Measurements from ENCODE around the gene GDF2.

The GDF2 gene

GRCh38 chr10:47354165-47354564 is 31.9 kb downstream of the GDF2 start:
- Histone ChIP-seq H4K12ac (ENCODE audit: low read depth, low read length) (no peak overlapping the region), H3K9me3 (ENCODE audit: insufficient read depth, low read depth, low read length) (no peaks in the 10 kb centered on the region), H3K4me2 (ENCODE audit: low read length) (no peak overlapping the region), H4K8ac (ENCODE audit: low read depth, low read length) (no peak overlapping the region), H2AK5ac (ENCODE audit: low read length) (no peak overlapping the region), H3K4ac (ENCODE audit: low read depth, low read length) (no peak overlapping the region), H2BK5ac (ENCODE audit: low read depth, low read length, poor library complexity) (no peak overlapping the region), H2AFZ (ENCODE audit: insufficient read depth, low read length, poor library complexity) (no peak overlapping the region), H3K79me2 (ENCODE audit: control insufficient read depth, insufficient read depth, low read length, poor library complexity) (no peaks in the 10 kb centered on the region), H3K27ac (ENCODE audit: low read depth, low read length) (no peak overlapping the region), H3K79me1 (ENCODE audit: low read length) (no peaks in the 10 kb centered on the region), H3K36me3 (ENCODE audit: control insufficient read depth in 1 of 2, insufficient read depth in 2 of 2, low read length in 2 of 2) (no peaks in the 10 kb centered on the region), H3K4me1 (ENCODE audit: control insufficient read depth in 1 of 2, insufficient read depth in 2 of 2, low read length in 2 of 2) (no peaks in the 10 kb centered on the region), H3K27me3 (ENCODE audit: insufficient read depth, low read length) (no peaks in the 10 kb centered on the region), H3K4me3 (ENCODE audit: low read depth, low read length) (no peak overlapping the region), H3K18ac (ENCODE audit: low read length) (no peak overlapping the region), H2BK120ac (ENCODE audit: insufficient read depth, low read length, poor library complexity) (no peak overlapping the region), H4K91ac (ENCODE audit: low read depth, low read length) (no peak overlapping the region), H3K23ac (ENCODE audit: low read length) (no peak overlapping the region), H2BK12ac (ENCODE audit: low read length) (no peak overlapping the region), H3K14ac (ENCODE audit: low read length) (no peak overlapping the region), H3K9ac (ENCODE audit: low read length) (no peak overlapping the region)
- WGBS (ENCODE audit: extremely low coverage, insufficient coverage, insufficient read length) = no CpG with 5 or more reads among the region's 4 CpGs
- DNase-seq = no peak

DNA sequence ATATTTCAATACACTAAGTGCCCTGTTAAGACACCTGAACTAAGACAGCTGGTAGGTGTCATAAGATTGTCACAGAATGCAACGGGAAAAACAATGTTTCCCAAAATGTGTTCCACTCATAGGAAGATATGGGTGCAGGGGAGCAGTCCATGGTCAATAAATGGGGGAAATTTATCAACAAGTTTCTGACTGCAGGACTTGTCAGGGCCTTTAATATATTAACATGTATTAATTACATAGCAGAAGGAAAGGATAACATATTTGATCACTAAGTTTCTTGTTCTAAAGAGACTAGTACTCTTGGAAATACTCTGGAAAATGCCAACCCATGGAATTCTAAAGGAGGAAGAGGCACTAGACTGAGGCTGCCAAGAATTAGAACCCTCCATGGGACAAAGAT is 32.6 kb downstream of the GDF2 start:
- Histone ChIP-seq H3K9ac (ENCODE audit: low read length) (no peak overlapping the region), H3K4me2 (ENCODE audit: low read length) (no peak overlapping the region), H3K23ac (ENCODE audit: low read length) (no peak overlapping the region), H3K36me3 (ENCODE audit: control insufficient read depth in 1 of 2, insufficient read depth in 2 of 2, low read length in 2 of 2) (no peaks in the 10 kb centered on the region), H3K79me2 (ENCODE audit: control insufficient read depth, insufficient read depth, low read length, poor library complexity) (no peaks in the 10 kb centered on the region), H3K27me3 (ENCODE audit: insufficient read depth, low read length) (no peaks in the 10 kb centered on the region), H2BK120ac (ENCODE audit: insufficient read depth, low read length, poor library complexity) (no peak overlapping the region), H3K79me1 (ENCODE audit: low read length) (no peaks in the 10 kb centered on the region), H2AK5ac (ENCODE audit: low read length) (no peak overlapping the region), H3K27ac (ENCODE audit: low read depth, low read length) (no peak overlapping the region), H4K91ac (ENCODE audit: low read depth, low read length) (no peak overlapping the region), H3K9me3 (ENCODE audit: insufficient read depth, low read depth, low read length) (no peaks in the 10 kb centered on the region), H3K4ac (ENCODE audit: low read depth, low read length) (no peak overlapping the region), H3K18ac (ENCODE audit: low read length) (no peak overlapping the region), H4K8ac (ENCODE audit: low read depth, low read length) (no peak overlapping the region), H2BK5ac (ENCODE audit: low read depth, low read length, poor library complexity) (no peak overlapping the region), H3K4me3 (ENCODE audit: low read depth, low read length) (no peak overlapping the region), H2AFZ (ENCODE audit: insufficient read depth, low read length, poor library complexity) (no peak overlapping the region), H3K4me1 (ENCODE audit: control insufficient read depth in 1 of 2, insufficient read depth in 2 of 2, low read length in 2 of 2) (no peaks in the 10 kb centered on the region), H2BK12ac (ENCODE audit: low read length) (no peak overlapping the region), H4K12ac (ENCODE audit: low read depth, low read length) (no peak overlapping the region), H3K14ac (ENCODE audit: low read length) (no peak overlapping the region)
- no CpG with 5 or more reads among the region's 1 CpG for WGBS (ENCODE audit: extremely low coverage, insufficient coverage, insufficient read length)
- no peak for DNase-seq

DNA sequence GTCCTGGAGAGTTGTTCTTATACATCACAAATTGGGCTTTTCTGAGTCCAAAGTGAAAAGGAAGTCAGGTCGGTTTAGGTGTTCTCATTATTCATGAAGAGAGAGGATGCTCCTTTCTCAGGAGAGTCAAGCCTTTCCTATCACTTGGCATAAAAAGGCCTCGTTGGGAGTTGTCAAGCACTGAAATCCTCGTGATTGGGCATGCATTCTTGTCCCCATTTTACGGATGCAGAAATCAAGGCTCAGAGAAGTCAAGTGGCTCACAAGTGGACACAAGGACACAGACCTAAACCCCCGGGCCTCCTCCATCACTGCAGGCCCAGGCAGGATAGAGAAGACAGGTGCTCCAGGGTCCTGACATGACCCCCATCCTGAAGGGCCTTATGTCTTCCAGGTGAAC is 34.5 kb downstream of the GDF2 start:
- no peaks in the 10 kb centered on the region for H3K79me1 ChIP-seq (ENCODE audit: low read length)
- H4K91ac ChIP-seq (ENCODE audit: low read depth, low read length) = no peak overlapping the region
- DNase-seq = no peak
- H2BK5ac ChIP-seq (ENCODE audit: low read depth, low read length, poor library complexity) = no peak overlapping the region
- H3K23ac ChIP-seq (ENCODE audit: low read length) = no peak overlapping the region
- no peaks in the 10 kb centered on the region for H3K36me3 ChIP-seq (ENCODE audit: control insufficient read depth in 1 of 2, insufficient read depth in 2 of 2, low read length in 2 of 2)
- H4K12ac ChIP-seq (ENCODE audit: low read depth, low read length) = no peak overlapping the region
- H2AK5ac ChIP-seq (ENCODE audit: low read length) = no peak overlapping the region
- H3K4me2 ChIP-seq (ENCODE audit: low read length) = no peak overlapping the region
- peaks cover 1% of the 10 kb centered on the region for H3K79me2 ChIP-seq (ENCODE audit: control insufficient read depth, insufficient read depth, low read length, poor library complexity)
- H3K27me3 ChIP-seq (ENCODE audit: insufficient read depth, low read length) = no peaks in the 10 kb centered on the region
- no peak overlapping the region for H3K18ac ChIP-seq (ENCODE audit: low read length)
- no peak overlapping the region for H4K8ac ChIP-seq (ENCODE audit: low read depth, low read length)
- no peak overlapping the region for H3K27ac ChIP-seq (ENCODE audit: low read depth, low read length)
- H3K4me1 ChIP-seq (ENCODE audit: control insufficient read depth in 1 of 2, insufficient read depth in 2 of 2, low read length in 2 of 2) = peaks cover 0 to 3% of the 10 kb centered on the region in 2 experiments
- H3K4ac ChIP-seq (ENCODE audit: low read depth, low read length) = no peak overlapping the region
- H2AFZ ChIP-seq (ENCODE audit: insufficient read depth, low read length, poor library complexity) = no peak overlapping the region
- no peaks in the 10 kb centered on the region for H3K9me3 ChIP-seq (ENCODE audit: insufficient read depth, low read depth, low read length)
- no peak overlapping the region for H3K14ac ChIP-seq (ENCODE audit: low read length)
- no peak overlapping the region for H3K9ac ChIP-seq (ENCODE audit: low read length)
- no peak overlapping the region for H2BK120ac ChIP-seq (ENCODE audit: insufficient read depth, low read length, poor library complexity)
- WGBS (ENCODE audit: extremely low coverage, insufficient coverage, insufficient read length) = no CpG with 5 or more reads among the region's 5 CpGs
- no peak overlapping the region for H3K4me3 ChIP-seq (ENCODE audit: low read depth, low read length)
- no peak overlapping the region for H2BK12ac ChIP-seq (ENCODE audit: low read length)

GRCh38 chr10:47357131-47357582 is 34.9 kb downstream of the GDF2 start:
- Histone ChIP-seq H3K79me2 (ENCODE audit: control insufficient read depth, insufficient read depth, low read length, poor library complexity) (peaks cover 1% of the 10 kb centered on the region), H3K27me3 (ENCODE audit: insufficient read depth, low read length) (no peaks in the 10 kb centered on the region), H4K12ac (ENCODE audit: low read depth, low read length) (no peak overlapping the region), H3K14ac (ENCODE audit: low read length) (no peak overlapping the region), H3K18ac (ENCODE audit: low read length) (no peak overlapping the region), H3K4ac (ENCODE audit: low read depth, low read length) (no peak overlapping the region), H4K8ac (ENCODE audit: low read depth, low read length) (no peak overlapping the region), H3K36me3 (ENCODE audit: control insufficient read depth in 1 of 2, insufficient read depth in 2 of 2, low read length in 2 of 2) (no peaks in the 10 kb centered on the region), H3K4me2 (ENCODE audit: low read length) (no peak overlapping the region), H2AK5ac (ENCODE audit: low read length) (no peak overlapping the region), H2BK5ac (ENCODE audit: low read depth, low read length, poor library complexity) (no peak overlapping the region), H3K23ac (ENCODE audit: low read length) (no peak overlapping the region), H3K9ac (ENCODE audit: low read length) (no peak overlapping the region), H3K79me1 (ENCODE audit: low read length) (no peaks in the 10 kb centered on the region), H3K4me1 (ENCODE audit: control insufficient read depth in 1 of 2, insufficient read depth in 2 of 2, low read length in 2 of 2) (peaks cover 0 to 3% of the 10 kb centered on the region in 2 experiments), H2BK12ac (ENCODE audit: low read length) (no peak overlapping the region), H3K9me3 (ENCODE audit: insufficient read depth, low read depth, low read length) (no peaks in the 10 kb centered on the region), H3K4me3 (ENCODE audit: low read depth, low read length) (no peak overlapping the region), H4K91ac (ENCODE audit: low read depth, low read length) (no peak overlapping the region), H2BK120ac (ENCODE audit: insufficient read depth, low read length, poor library complexity) (no peak overlapping the region), H2AFZ (ENCODE audit: insufficient read depth, low read length, poor library complexity) (no peak overlapping the region), H3K27ac (ENCODE audit: low read depth, low read length) (no peak overlapping the region)
- no CpG with 5 or more reads among the region's 12 CpGs for WGBS (ENCODE audit: extremely low coverage, insufficient coverage, insufficient read length)
- no peak for DNase-seq
